A549 (cell line): ENCODE data around the gene ACVR1. TPM values are rescaled to one million over a fixed set of nuclear protein-coding genes. Genes with fewer than 3 reads are reported as not detected.

ENCODE experiments used
- ATAC-seq, 2 experiments: fragments of 200-7000 bp in 1 of 2; fragments of >200 bp in 1 of 2; cut with Nextera tagmentation in 1 of 2; cut with Tn5 transposase in 1 of 2; 3 replicates each; pipeline versions ENCODE4 v1.8.0 to v1.9.1; 2018 to 2020; ENCODE audit warnings: mild to moderate bottlenecking in 1 of 2, moderate library complexity in 1 of 2
- CTCF ChIA-PET: fragments of 300-600 bp; sonication (Branson Sonifier 250); formaldehyde crosslinking; extraction: SDS; loops from one replicate; lab custom pipeline; 2021; ENCODE audit warnings: antibody characterized with exemption, inconsistent platforms; lab: Yijun Ruan, JAX
- POLR2A ChIA-PET: fragments of 350-600 bp; formaldehyde crosslinking; extraction: SDS; loops from one replicate; lab custom pipeline; 2021; ENCODE audit warnings: antibody characterized with exemption, inconsistent platforms; lab: Yijun Ruan, JAX
- DNase-seq, 2 experiments: peaks; one replicate each; pipeline versions ENCODE4 v3.0.0 to v3.0.0-alpha.2; 2011 to 2016; ENCODE audit warnings: low read depth in 1 of 2, low spot score in 1 of 2
- FAIRE-seq: peaks from 2 replicates; lab custom pipeline; 2011; peaks lifted over from hg19 to GRCh38; lab: Jason Lieb, UNC
- H3K27ac ChIP-seq, 2 experiments: fragments of >200 bp; sonication (Bioruptor Twin); formaldehyde crosslinking; 3 replicates each; pipeline ENCODE4 v1.5.1; 2016 to 2017
- H3K4me1 ChIP-seq: fragments of >200 bp; sonication (Bioruptor Twin); formaldehyde crosslinking; 3 replicates; pipeline ENCODE4 v1.6.1; 2016
- H3K4me2 ChIP-seq: fragments of >200 bp; sonication (Bioruptor Twin); formaldehyde crosslinking; 3 replicates; pipeline ENCODE4 v1.6.1; 2016
- H3K4me3 ChIP-seq: fragments of >200 bp; sonication (Bioruptor Twin); formaldehyde crosslinking; 3 replicates; pipeline ENCODE4 v1.5.1; 2016
- H3K9me3 ChIP-seq: fragments of >200 bp; sonication (Bioruptor Twin); formaldehyde crosslinking; 3 replicates; pipeline ENCODE4 v1.6.1; 2016
- BHLHE40 ChIP-seq: IDR thresholded peaks from 2 replicates; pipeline ENCODE4 v1.6.1; 2012; ENCODE audit warnings: low read depth, low read length, inconsistent platforms
- CBX2 ChIP-seq: fragments of 200-600 bp; sonication (generic); IDR thresholded peaks from 2 replicates; pipeline ENCODE4 v1.6.1; 2016; ENCODE audit warnings: low read depth, mild to moderate bottlenecking, borderline replicate concordance
- CBX8 ChIP-seq: fragments of 200-600 bp; sonication (generic); IDR thresholded peaks from 2 replicates; pipeline ENCODE4 v1.6.1; 2016
- CEBPB ChIP-seq, 2 experiments: fragments of >200 bp in 1 of 2; sonication (Bioruptor Twin) in 1 of 2; formaldehyde crosslinking in 1 of 2; IDR thresholded peaks; 2 replicates each; pipeline ENCODE4 v1.6.1; 2012 to 2016
- CHD2 ChIP-seq: fragments of 150-350 bp; IDR thresholded peaks from 2 replicates; pipeline ENCODE4 v1.6.1; 2014; ENCODE audit warnings: low read length; ENCODE audit not compliant: partially characterized antibody
- EHF ChIP-seq: fragments of 250-450 bp; sonication (Bioruptor Pico); IDR thresholded peaks from 2 replicates; pipeline ENCODE4 v1.5.0; 2020; ENCODE audit warnings: mild to moderate bottlenecking
- FOSB ChIP-seq: fragments of 250-450 bp; sonication (Bioruptor Pico); IDR thresholded peaks from 2 replicates; pipeline ENCODE4 v1.5.0; 2020; ENCODE audit warnings: mild to moderate bottlenecking, moderate library complexity
- FOSL2 ChIP-seq, 2 experiments: fragments of 450-650 bp in 1 of 2; fragments of >200 bp in 1 of 2; sonication (Bioruptor Twin) in 1 of 2; formaldehyde crosslinking; IDR thresholded peaks; 2 replicates each; pipeline versions ENCODE4 v1.5.0 to v1.6.1; 2016 to 2020; ENCODE audit warnings: mild to moderate bottlenecking in 1 of 2, moderate library complexity in 1 of 2
- FOXS1 ChIP-seq: fragments of 250-450 bp; sonication (Bioruptor Pico); IDR thresholded peaks from 2 replicates; pipeline ENCODE4 v1.5.0; 2020; ENCODE audit warnings: mild to moderate bottlenecking, moderate library complexity
- HOXB5 ChIP-seq: fragments of 250-450 bp; sonication (Bioruptor Pico); IDR thresholded peaks from 2 replicates; pipeline ENCODE4 v1.5.0; 2020; ENCODE audit warnings: mild to moderate bottlenecking, moderate library complexity
- JUNB ChIP-seq: fragments of >200 bp; sonication (Bioruptor Twin); formaldehyde crosslinking; IDR thresholded peaks from 2 replicates; pipeline ENCODE4 v1.6.1; 2016
- MYC ChIP-seq: IDR thresholded peaks from 2 replicates; pipeline ENCODE4 v1.6.1; 2012; ENCODE audit warnings: mild to moderate bottlenecking, inconsistent platforms, low read length, improper control_type of control experiment, borderline replicate concordance
- NFE2L2 ChIP-seq: fragments of 150-350 bp; conservative IDR thresholded peaks from 2 replicates; pipeline ENCODE4 v1.6.1; 2014; ENCODE audit warnings: low read length
- PBX3 ChIP-seq: IDR thresholded peaks from 2 replicates; pipeline ENCODE4 v1.6.1; 2012
- PHF8 ChIP-seq: fragments of 200-600 bp; sonication (generic); IDR thresholded peaks from 2 replicates; pipeline ENCODE4 v1.6.1; 2016; ENCODE audit warnings: low read depth, mild to moderate bottlenecking, antibody characterized with exemption, moderate library complexity, borderline replicate concordance
- POLR2AphosphoS2 ChIP-seq: conservative IDR thresholded peaks from 2 replicates; pipeline ENCODE4 v1.6.1; 2012; ENCODE audit warnings: low read length, improper control_type of control experiment, inconsistent platforms
- RFX5 ChIP-seq: fragments of 450-650 bp; IDR thresholded peaks from 2 replicates; pipeline ENCODE4 v1.7.1; 2014; ENCODE audit warnings: antibody characterized with exemption, mild to moderate bottlenecking, moderate library complexity
- SMC3 ChIP-seq: fragments of >200 bp; sonication (Bioruptor Twin); formaldehyde crosslinking; IDR thresholded peaks from 3 replicates; pipeline ENCODE4 v1.6.1; 2018; ENCODE audit warnings: inconsistent platforms
- SREBF2 ChIP-seq: fragments of 450-650 bp; IDR thresholded peaks from 2 replicates; pipeline ENCODE4 v1.6.1; 2014; ENCODE audit warnings: mild to moderate bottlenecking, moderate library complexity
- ZSCAN20 ChIP-seq: fragments of 250-450 bp; sonication (Bioruptor Pico); IDR thresholded peaks from 2 replicates; pipeline ENCODE4 v1.8.0; 2022; ENCODE audit warnings: mild to moderate bottlenecking, moderate library complexity
- WGBS: methylation state at CpG from one replicate; pipeline ENCODE4 v1.1.6; 2017; ENCODE audit errors: missing lambda C conversion rate; 5-methylcytosine and 5-hydroxymethylcytosine counted together
- polyA plus RNA-seq, 4 experiments: library from polyadenylated mRNA; depleted of rRNA in 3 of 4; stranded (reverse); fragments of >200 nt; fragmentation: RNase III in 1 of 4; extraction: RNeasy Plus Mini Kit Qiagen cat#74134 plus additional on column Dnase treatment in 1 of 4; gene quantifications; 2 replicates in 3 of 4; 3 replicates in 1 of 4; pipeline ENCODE4 v1.2.3, GENCODE V29; 2011 to 2017
- TF ChIP-seq, protein P1 (sequence below): fragments of 150-350 bp; IDR thresholded peaks from 2 replicates; pipeline ENCODE4 v1.6.1; 2014; ENCODE audit warnings: low read depth, mild to moderate bottlenecking, low read length
- TF ChIP-seq, protein P2 (sequence below): fragments of 200-600 bp; sonication (generic); IDR thresholded peaks from 2 replicates; pipeline ENCODE4 v1.6.1; 2016; ENCODE audit warnings: antibody characterized with exemption, mild to moderate bottlenecking, moderate library complexity

Gene ACVR1
- polyA plus RNA-seq, 2 of the 4 experiments (the other 2 are of a cell fraction): 14.6 to 21.6 TPM

DNA sequence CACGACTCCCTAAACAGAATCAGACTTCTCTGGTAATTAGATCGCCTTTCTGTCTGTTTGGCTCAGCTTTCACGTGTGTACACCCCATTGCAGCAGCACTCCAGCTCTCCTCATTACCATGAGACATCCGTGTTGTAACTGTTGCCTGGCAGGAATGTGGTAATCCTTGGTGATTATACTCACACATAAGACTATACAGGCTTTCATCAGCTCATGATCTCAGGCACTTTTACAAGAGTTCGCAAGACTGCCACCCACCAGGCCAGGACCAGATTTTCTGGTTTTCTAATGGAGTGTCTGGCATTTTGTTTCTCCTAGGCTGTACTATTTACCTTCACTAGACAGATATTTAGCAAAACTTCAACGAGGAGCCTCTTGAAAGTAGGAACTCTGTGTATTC, 50.2 kb downstream of the ACVR1 start:
- Histone ChIP-seq H3K9me3 (no peaks in the 10 kb centered on the region), H3K4me3 (no peak overlapping the region), H3K27ac (no peak overlapping the region), H3K4me1 (peaks cover 9% of the 10 kb centered on the region), H3K4me2 (no peak overlapping the region)
- ChIA-PET POLR2A (no interaction called here), CTCF (interaction anchor here (0.7 kb wide), 1 partner anchor 50 kb away, joined by 4 read pairs; the partner anchor contains the start of gene ACVR1)
- no peak for TF ChIP-seq CBX8
- TF ChIP-seq HOXB5 (CRISPR knock-in tag): no peak
- ATAC-seq (0 out of 6 replicates have a peak, but pooled peaks of 1 of the 2 experiments have one; percentile 47), FAIRE-seq (no peak), DNase-seq (no peak)
- 85% methylated on average over 6 of the region's 6 CpGs for WGBS

DNA sequence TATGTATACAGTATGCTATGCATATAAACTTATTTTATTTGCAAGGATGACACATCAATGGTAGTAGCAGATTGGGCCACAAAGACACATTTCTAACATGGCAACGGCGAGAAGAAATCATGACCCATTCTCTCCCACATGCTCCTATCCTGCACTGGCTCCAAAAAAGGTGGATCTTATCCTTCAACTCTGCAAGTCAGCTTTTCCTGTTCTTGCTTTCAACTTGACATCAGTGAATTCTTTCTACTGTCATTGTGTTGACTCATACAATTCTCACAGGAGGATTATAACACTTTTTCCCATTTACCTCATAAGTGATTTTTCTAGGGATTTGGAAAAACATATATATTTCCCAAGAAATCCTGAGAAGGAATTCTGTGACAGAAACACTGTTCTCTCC, 53.1 kb downstream of the ACVR1 start:
- TF ChIP-seq, protein P1, sequence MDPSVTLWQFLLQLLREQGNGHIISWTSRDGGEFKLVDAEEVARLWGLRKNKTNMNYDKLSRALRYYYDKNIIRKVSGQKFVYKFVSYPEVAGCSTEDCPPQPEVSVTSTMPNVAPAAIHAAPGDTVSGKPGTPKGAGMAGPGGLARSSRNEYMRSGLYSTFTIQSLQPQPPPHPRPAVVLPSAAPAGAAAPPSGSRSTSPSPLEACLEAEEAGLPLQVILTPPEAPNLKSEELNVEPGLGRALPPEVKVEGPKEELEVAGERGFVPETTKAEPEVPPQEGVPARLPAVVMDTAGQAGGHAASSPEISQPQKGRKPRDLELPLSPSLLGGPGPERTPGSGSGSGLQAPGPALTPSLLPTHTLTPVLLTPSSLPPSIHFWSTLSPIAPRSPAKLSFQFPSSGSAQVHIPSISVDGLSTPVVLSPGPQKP: no peak
- TF ChIP-seq RFX5 (no peak), PBX3 (no peak), EHF (CRISPR knock-in tag) (no peak), FOSL2 (IDR thresholded peaks at IDR 0.05) (no peak), FOSL2 (CRISPR knock-in tag; IDR thresholded peaks at IDR 0.05) (no peak), CBX2 (no peak), FOXS1 (no peak), NFE2L2 (no peak), PHF8 (no peak), JUNB (no peak), SMC3 (no peak), CHD2 (no peak), MYC (no peak), ZSCAN20 (CRISPR knock-in tag) (no peak), POLR2AphosphoS2 (no peak), CEBPB (IDR thresholded peaks at IDR 0.05) (no peak), SREBF2 (no peak), FOSB (CRISPR knock-in tag) (no peak), BHLHE40 (no peak)
- TF ChIP-seq, protein P2, sequence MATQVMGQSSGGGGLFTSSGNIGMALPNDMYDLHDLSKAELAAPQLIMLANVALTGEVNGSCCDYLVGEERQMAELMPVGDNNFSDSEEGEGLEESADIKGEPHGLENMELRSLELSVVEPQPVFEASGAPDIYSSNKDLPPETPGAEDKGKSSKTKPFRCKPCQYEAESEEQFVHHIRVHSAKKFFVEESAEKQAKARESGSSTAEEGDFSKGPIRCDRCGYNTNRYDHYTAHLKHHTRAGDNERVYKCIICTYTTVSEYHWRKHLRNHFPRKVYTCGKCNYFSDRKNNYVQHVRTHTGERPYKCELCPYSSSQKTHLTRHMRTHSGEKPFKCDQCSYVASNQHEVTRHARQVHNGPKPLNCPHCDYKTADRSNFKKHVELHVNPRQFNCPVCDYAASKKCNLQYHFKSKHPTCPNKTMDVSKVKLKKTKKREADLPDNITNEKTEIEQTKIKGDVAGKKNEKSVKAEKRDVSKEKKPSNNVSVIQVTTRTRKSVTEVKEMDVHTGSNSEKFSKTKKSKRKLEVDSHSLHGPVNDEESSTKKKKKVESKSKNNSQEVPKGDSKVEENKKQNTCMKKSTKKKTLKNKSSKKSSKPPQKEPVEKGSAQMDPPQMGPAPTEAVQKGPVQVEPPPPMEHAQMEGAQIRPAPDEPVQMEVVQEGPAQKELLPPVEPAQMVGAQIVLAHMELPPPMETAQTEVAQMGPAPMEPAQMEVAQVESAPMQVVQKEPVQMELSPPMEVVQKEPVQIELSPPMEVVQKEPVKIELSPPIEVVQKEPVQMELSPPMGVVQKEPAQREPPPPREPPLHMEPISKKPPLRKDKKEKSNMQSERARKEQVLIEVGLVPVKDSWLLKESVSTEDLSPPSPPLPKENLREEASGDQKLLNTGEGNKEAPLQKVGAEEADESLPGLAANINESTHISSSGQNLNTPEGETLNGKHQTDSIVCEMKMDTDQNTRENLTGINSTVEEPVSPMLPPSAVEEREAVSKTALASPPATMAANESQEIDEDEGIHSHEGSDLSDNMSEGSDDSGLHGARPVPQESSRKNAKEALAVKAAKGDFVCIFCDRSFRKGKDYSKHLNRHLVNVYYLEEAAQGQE: no peak
- POLR2A ChIA-PET: no interaction called here
- Histone ChIP-seq H3K9me3 (no peaks in the 10 kb centered on the region), H3K4me2 (no peak overlapping the region), H3K4me1 (no peaks in the 10 kb centered on the region), H3K4me3 (no peak overlapping the region), H3K27ac (no peak overlapping the region)
- no peak for ATAC-seq
- WGBS: 97% methylated on average over 2 of the region's 2 CpGs
- DNase-seq: no peak
- no peak for FAIRE-seq
- CTCF ChIA-PET: no interaction called here
